Fibroblast of lung (primary cell): Measurements from ENCODE around the gene NKG7.
"Not testable (repeated sequence)": the region's sequence is repeated elsewhere in the genome, so short reads cannot be mapped to it uniquely, and the experiment has no call there.

ENCODE experiments used
- CTCF ChIP-seq, 2 donors: IDR thresholded peaks in 1 of 2; conservative IDR thresholded peaks in 1 of 2; 1 replicate in 1 of 2; 2 replicates in 1 of 2; pipeline ENCODE4 v1.5.1; 2011 to 2012; ENCODE audit warnings: low read length in 2 of 2, control low read depth in 1 of 2, inconsistent platforms in 1 of 2, low read depth in 1 of 2, mild to moderate bottlenecking in 1 of 2
- EZH2 ChIP-seq: IDR thresholded peaks from 2 replicates; pipeline ENCODE4 v1.5.1; 2012; ENCODE audit warnings: low read length, control low read depth, mild to moderate bottlenecking; ENCODE audit errors: missing control alignments

- not testable (repeated sequence) for TF ChIP-seq CTCF (conservative IDR thresholded peaks at IDR 0.05 in 1 of 2, IDR thresholded peaks at IDR 0.05 in 1 of 2; ENCODE audit: low read depth in 1 of 2, low read length in 2 of 2); EZH2
Observed at GRCh38 chr19:51416422-51416821, 44.0 kb upstream of the NKG7 start.
